Activated CD4-positive, alpha-beta T cell treated with anti-CD3 and anti-CD28 coated beads for 4 hours (primary cell): ENCODE results near the gene SCAMP5.
A peak's percentile ranks its signal among the peaks of the same experiment; 100 is the strongest.

Experiments
- DNase-seq, 2 donors: peaks; one replicate each; pipeline ENCODE4 v3.0.0-alpha.2; 2020

SCAMP5 gene

GRCh38 chr15:75051191-75051608 is 55.8 kb downstream of the SCAMP5 start:
- no peak for DNase-seq

- no peak for DNase-seq
These were observed 56.3 kb downstream of the SCAMP5 start for GRCh38 chr15:75051711-75052110.

GRCh38 chr15:75052972-75053747 is 57.8 kb downstream of the SCAMP5 start:
- DNase-seq = no peak

GRCh38 chr15:75053748-75054125 is 58.4 kb downstream of the SCAMP5 start:
- DNase-seq = no peak

- no peak for DNase-seq
These were observed 59.0 kb downstream of the SCAMP5 start for GRCh38 chr15:75054172-75054897.

GRCh38 chr15:75056036-75056435 is 60.7 kb downstream of the SCAMP5 start:
- DNase-seq = no peak

GRCh38 chr15:75058127-75058905 is 63.0 kb downstream of the SCAMP5 start:
- DNase-seq = no peak

GRCh38 chr15:75059607-75060006 is 64.2 kb downstream of the SCAMP5 start:
- no peak for DNase-seq

GRCh38 chr15:75061272-75061671 is 65.9 kb downstream of the SCAMP5 start:
- no peak for DNase-seq

GRCh38 chr15:75062706-75063105 is 67.3 kb downstream of the SCAMP5 start:
- DNase-seq = no peak

GRCh38 chr15:75063338-75063737 is 68.0 kb downstream of the SCAMP5 start:
- DNase-seq = no peak

- DNase-seq = no peak
These were observed 68.5 kb downstream of the SCAMP5 start for GRCh38 chr15:75063889-75064288.

- no peak for DNase-seq
These were observed 69.5 kb downstream of the SCAMP5 start for GRCh38 chr15:75064846-75065245.

GRCh38 chr15:75065467-75065850 is 70.1 kb downstream of the SCAMP5 start:
- DNase-seq = no peak

GRCh38 chr15:75065851-75066509 is 70.6 kb downstream of the SCAMP5 start:
- DNase-seq = no peak

- peak; percentile 14 to 17 for DNase-seq
These were observed 71.9 kb downstream of the SCAMP5 start for GRCh38 chr15:75067123-75067830.

- DNase-seq = no peak
These were observed 73.4 kb downstream of the SCAMP5 start for GRCh38 chr15:75068748-75069147.

- DNase-seq = no peak
These were observed 74.0 kb downstream of the SCAMP5 start for GRCh38 chr15:75069301-75069925.

- no peak for DNase-seq
These were observed 75.3 kb downstream of the SCAMP5 start for GRCh38 chr15:75070674-75071073.
